K562 (cell line): Measurements from ENCODE around the gene TGM3.

ENCODE experiments used
- C11orf30 ChIP-seq: fragments of 450-650 bp; IDR thresholded peaks from 2 replicates; pipeline ENCODE4 v1.6.1; 2016; ENCODE audit warnings: low read depth, mild to moderate bottlenecking
- CTCF ChIP-seq, 3 experiments: IDR thresholded peaks in 2 of 3; conservative IDR thresholded peaks in 1 of 3; 2 replicates each; pipeline ENCODE4 v1.5.1; 2011 to 2012; ENCODE audit warnings: low read length in 3 of 3, mild to moderate bottlenecking in 3 of 3, control low read depth in 2 of 3, improper control_type of control experiment in 1 of 3, inconsistent platforms in 1 of 3, low read depth in 1 of 3, mixed read lengths in 1 of 3, moderate library complexity in 1 of 3; ENCODE audit not compliant: insufficient read depth in 2 of 3
- DPF2 ChIP-seq: fragments of 450-650 bp; IDR thresholded peaks from 2 replicates; pipeline ENCODE4 v1.6.1; 2016
- EP300 ChIP-seq: IDR thresholded peaks from 2 replicates; pipeline ENCODE4 v1.6.1; 2012; ENCODE audit warnings: low read length, improper control_type of control experiment
- TCF15 ChIP-seq: fragments of 250-450 bp; sonication (Bioruptor Pico); IDR thresholded peaks from 2 replicates; pipeline ENCODE4 v1.8.0; 2022; ENCODE audit warnings: moderate library complexity, mild to moderate bottlenecking, inconsistent platforms

- no peak for TF ChIP-seq TCF15
- no peak for TF ChIP-seq C11orf30
- peak in 2 of 3 experiments; percentile 27 to 57; a peak in 3 of 6 replicates for TF ChIP-seq CTCF (IDR thresholded peaks at IDR 0.05 in 2 of 3, conservative IDR thresholded peaks at IDR 0.05 in 1 of 3; ENCODE audit: insufficient read depth in 2 of 3, low read depth in 1 of 3, low read length in 3 of 3)
- TF ChIP-seq EP300: no peak
- no peak for TF ChIP-seq DPF2
Observed at GRCh38 chr20:2302384-2303060, 6.7 kb downstream of the TGM3 start.
